Measurements from ENCODE around the gene KLHL29. TPM values are rescaled to one million over a fixed set of nuclear protein-coding genes. Genes with fewer than 3 reads are reported as not detected.

KLHL29 gene
- total RNA-seq, 5 donors from 2014 or later (not counting 1 experiment from before 2014, with no cell fraction given), result 1.8 to 6.6 (median 2.5) TPM

DNA sequence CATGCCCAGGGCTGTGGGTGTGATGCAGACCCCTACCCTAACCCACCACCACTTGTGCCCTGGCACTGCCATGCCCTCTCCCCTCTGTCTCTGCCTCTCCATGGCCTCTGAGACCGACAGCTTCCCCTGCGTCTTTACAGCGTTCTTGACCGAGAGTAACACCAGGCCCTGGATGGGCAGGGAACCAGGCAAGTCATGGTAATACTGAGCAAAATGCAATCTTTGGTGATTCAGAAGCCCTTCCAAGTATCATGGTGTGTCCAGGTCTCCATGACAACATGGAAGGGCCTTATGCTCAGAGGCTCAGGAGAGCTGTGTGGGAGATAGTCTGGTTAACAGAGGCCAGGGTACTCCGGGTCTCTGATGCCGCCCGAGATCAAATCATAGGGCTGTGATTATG, 176.1 kb downstream of the KLHL29 start:
- ChIA-PET CTCF (no interaction called here), POLR2A (no interaction called here)
- Histone ChIP-seq H3K4me3 (ENCODE audit: control insufficient read depth in 1 of 2, extremely low read depth in 1 of 2, low read length in 1 of 2) (no peak overlapping the region), H3K27ac (ENCODE audit: low read length) (no peak overlapping the region), H3K9me3 (no peaks in the 10 kb centered on the region), H3K27me3 (replicated peaks in 1 of 2; ENCODE audit: control insufficient read depth in 2 of 2, extremely low read depth in 1 of 2, insufficient read depth in 2 of 2, low read length in 1 of 2) (no peaks in the 10 kb centered on the region), H3K4me1 (ENCODE audit: control insufficient read depth in 1 of 2, extremely low read depth in 1 of 2, insufficient read depth in 2 of 2, low read length in 2 of 2) (no peaks in the 10 kb centered on the region), H3K36me3 (ENCODE audit: control insufficient read depth in 2 of 2, extremely low read depth in 1 of 2, insufficient read depth in 1 of 2, low read length in 1 of 2) (no peaks in the 10 kb centered on the region)
- Mint-ChIP-seq H3K4me3 (no peak overlapping the region), H3K9me3 (no peaks in the 10 kb centered on the region), H3K36me3 (no peaks in the 10 kb centered on the region), H3K27ac (no peak overlapping the region), H3K4me1 (no peaks in the 10 kb centered on the region), H3K27me3 (no peaks in the 10 kb centered on the region)
- 98% methylated on average over 7 of the region's 7 CpGs for WGBS (ENCODE audit: insufficient coverage)
- ATAC-seq (replicated peaks in 1 of 4) (no peak), DNase-seq (no peak)

DNA sequence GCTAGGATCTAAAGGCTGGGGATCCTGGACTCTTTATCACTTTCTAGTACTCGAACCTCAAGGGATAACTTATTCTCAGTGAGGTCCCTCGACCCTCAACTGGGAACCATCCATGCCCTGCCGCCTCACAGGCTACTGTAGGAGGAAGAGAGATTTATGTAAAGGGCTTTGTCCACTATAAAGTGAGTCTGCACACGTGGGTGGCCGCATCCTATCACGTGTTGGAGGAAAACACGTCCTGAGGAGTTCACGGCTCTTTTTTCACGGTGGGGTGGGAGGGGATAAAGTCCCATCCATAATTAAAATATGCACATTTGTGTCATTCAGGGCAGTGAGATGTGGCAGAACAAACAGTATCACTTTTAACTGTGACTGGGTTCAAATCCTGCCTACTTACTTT, 176.6 kb downstream of the KLHL29 start:
- no peak overlapping the region for H3K4me3 ChIP-seq (ENCODE audit: control insufficient read depth in 1 of 2, extremely low read depth in 1 of 2, low read length in 1 of 2)
- ChIA-PET POLR2A (no interaction called here), CTCF (no interaction called here)
- no peaks in the 10 kb centered on the region for H3K9me3 Mint-ChIP-seq
- no peak overlapping the region for H3K27ac ChIP-seq (ENCODE audit: low read length)
- no peaks in the 10 kb centered on the region for H3K36me3 Mint-ChIP-seq
- H3K9me3 ChIP-seq, result no peaks in the 10 kb centered on the region
- no peaks in the 10 kb centered on the region for H3K36me3 ChIP-seq (ENCODE audit: control insufficient read depth in 2 of 2, extremely low read depth in 1 of 2, insufficient read depth in 1 of 2, low read length in 1 of 2)
- H3K4me1 Mint-ChIP-seq, result no peaks in the 10 kb centered on the region
- H3K27ac Mint-ChIP-seq, result no peak overlapping the region
- H3K4me1 ChIP-seq (ENCODE audit: control insufficient read depth in 1 of 2, extremely low read depth in 1 of 2, insufficient read depth in 2 of 2, low read length in 2 of 2), result no peaks in the 10 kb centered on the region
- no peak overlapping the region for H3K4me3 Mint-ChIP-seq
- ATAC-seq (replicated peaks in 1 of 4) (no peak), DNase-seq (no peak)
- H3K27me3 Mint-ChIP-seq, result no peaks in the 10 kb centered on the region
- 65% methylated on average over 2 of the region's 9 CpGs for WGBS (ENCODE audit: insufficient coverage)
- H3K27me3 ChIP-seq (replicated peaks in 1 of 2; ENCODE audit: control insufficient read depth in 2 of 2, extremely low read depth in 1 of 2, insufficient read depth in 2 of 2, low read length in 1 of 2), result no peaks in the 10 kb centered on the region

DNA sequence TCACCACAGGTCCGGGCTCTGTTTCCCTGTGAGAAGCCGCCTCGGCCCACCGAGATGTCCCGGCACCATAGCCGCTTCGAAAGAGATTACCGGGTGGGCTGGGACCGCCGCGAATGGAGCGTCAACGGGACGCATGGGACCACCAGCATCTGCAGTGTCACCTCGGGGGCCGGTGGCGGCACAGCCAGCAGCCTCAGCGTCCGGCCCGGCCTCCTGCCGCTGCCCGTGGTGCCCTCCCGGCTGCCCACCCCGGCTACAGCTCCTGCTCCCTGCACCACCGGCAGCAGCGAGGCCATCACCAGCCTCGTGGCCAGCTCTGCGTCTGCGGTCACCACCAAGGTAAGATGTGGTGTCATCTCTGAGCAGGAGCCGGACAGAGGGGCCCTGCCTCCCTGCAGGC, 177.2 kb downstream of the KLHL29 start:
- no peaks in the 10 kb centered on the region for H3K27me3 Mint-ChIP-seq
- CTCF ChIA-PET, result no interaction called here
- Histone ChIP-seq H3K27ac (ENCODE audit: low read length) (no peak overlapping the region), H3K36me3 (ENCODE audit: control insufficient read depth in 2 of 2, extremely low read depth in 1 of 2, insufficient read depth in 1 of 2, low read length in 1 of 2) (no peaks in the 10 kb centered on the region), H3K4me3 (ENCODE audit: control insufficient read depth in 1 of 2, extremely low read depth in 1 of 2, low read length in 1 of 2) (no peak overlapping the region), H3K27me3 (replicated peaks in 1 of 2; ENCODE audit: control insufficient read depth in 2 of 2, extremely low read depth in 1 of 2, insufficient read depth in 2 of 2, low read length in 1 of 2) (no peaks in the 10 kb centered on the region), H3K4me1 (ENCODE audit: control insufficient read depth in 1 of 2, extremely low read depth in 1 of 2, insufficient read depth in 2 of 2, low read length in 2 of 2) (no peaks in the 10 kb centered on the region), H3K9me3 (no peaks in the 10 kb centered on the region)
- no peak overlapping the region for H3K4me3 Mint-ChIP-seq
- H3K36me3 Mint-ChIP-seq, result no peaks in the 10 kb centered on the region
- no peak for ATAC-seq (replicated peaks in 1 of 4)
- H3K27ac Mint-ChIP-seq, result no peak overlapping the region
- no peaks in the 10 kb centered on the region for H3K9me3 Mint-ChIP-seq
- no peak for DNase-seq
- no peaks in the 10 kb centered on the region for H3K4me1 Mint-ChIP-seq
- 95% methylated on average over 27 of the region's 30 CpGs for WGBS (ENCODE audit: insufficient coverage)
- POLR2A ChIA-PET, result no interaction called here

DNA sequence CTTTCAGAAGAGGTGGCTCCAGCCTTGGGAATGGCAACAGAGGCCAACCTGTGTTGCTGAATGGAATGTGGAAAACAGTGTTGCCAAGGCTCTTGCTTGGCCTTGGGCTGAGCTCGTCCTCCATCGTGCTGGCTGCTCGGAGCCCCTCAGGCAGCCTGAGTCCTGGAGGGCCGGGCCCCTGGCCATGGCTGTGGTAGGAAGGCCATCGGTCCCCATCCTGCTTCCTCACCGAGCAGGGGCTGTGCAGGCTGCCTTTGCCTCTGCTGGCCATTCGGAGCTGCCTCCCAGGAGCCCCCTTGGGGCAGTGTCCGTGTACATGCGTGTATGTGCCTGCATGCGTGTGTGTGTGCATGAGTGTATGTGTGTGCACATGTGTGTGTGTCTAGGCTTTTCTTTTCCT, 178.2 kb downstream of the KLHL29 start:
- no peak for ATAC-seq (replicated peaks in 1 of 4)
- CTCF ChIA-PET, result no interaction called here
- Histone ChIP-seq H3K27me3 (replicated peaks in 1 of 2; ENCODE audit: control insufficient read depth in 2 of 2, extremely low read depth in 1 of 2, insufficient read depth in 2 of 2, low read length in 1 of 2) (no peaks in the 10 kb centered on the region), H3K4me1 (ENCODE audit: control insufficient read depth in 1 of 2, extremely low read depth in 1 of 2, insufficient read depth in 2 of 2, low read length in 2 of 2) (no peaks in the 10 kb centered on the region), H3K27ac (ENCODE audit: low read length) (no peak overlapping the region), H3K4me3 (ENCODE audit: control insufficient read depth in 1 of 2, extremely low read depth in 1 of 2, low read length in 1 of 2) (no peak overlapping the region), H3K36me3 (ENCODE audit: control insufficient read depth in 2 of 2, extremely low read depth in 1 of 2, insufficient read depth in 1 of 2, low read length in 1 of 2) (no peaks in the 10 kb centered on the region), H3K9me3 (no peaks in the 10 kb centered on the region)
- POLR2A ChIA-PET, result no interaction called here
- H3K9me3 Mint-ChIP-seq, result no peaks in the 10 kb centered on the region
- no peaks in the 10 kb centered on the region for H3K36me3 Mint-ChIP-seq
- DNase-seq, result no peak
- no peaks in the 10 kb centered on the region for H3K4me1 Mint-ChIP-seq
- no peak overlapping the region for H3K27ac Mint-ChIP-seq
- H3K4me3 Mint-ChIP-seq, result no peak overlapping the region
- WGBS (ENCODE audit: insufficient coverage), result 65% methylated on average over 9 of the region's 10 CpGs
- H3K27me3 Mint-ChIP-seq, result no peaks in the 10 kb centered on the region

DNA sequence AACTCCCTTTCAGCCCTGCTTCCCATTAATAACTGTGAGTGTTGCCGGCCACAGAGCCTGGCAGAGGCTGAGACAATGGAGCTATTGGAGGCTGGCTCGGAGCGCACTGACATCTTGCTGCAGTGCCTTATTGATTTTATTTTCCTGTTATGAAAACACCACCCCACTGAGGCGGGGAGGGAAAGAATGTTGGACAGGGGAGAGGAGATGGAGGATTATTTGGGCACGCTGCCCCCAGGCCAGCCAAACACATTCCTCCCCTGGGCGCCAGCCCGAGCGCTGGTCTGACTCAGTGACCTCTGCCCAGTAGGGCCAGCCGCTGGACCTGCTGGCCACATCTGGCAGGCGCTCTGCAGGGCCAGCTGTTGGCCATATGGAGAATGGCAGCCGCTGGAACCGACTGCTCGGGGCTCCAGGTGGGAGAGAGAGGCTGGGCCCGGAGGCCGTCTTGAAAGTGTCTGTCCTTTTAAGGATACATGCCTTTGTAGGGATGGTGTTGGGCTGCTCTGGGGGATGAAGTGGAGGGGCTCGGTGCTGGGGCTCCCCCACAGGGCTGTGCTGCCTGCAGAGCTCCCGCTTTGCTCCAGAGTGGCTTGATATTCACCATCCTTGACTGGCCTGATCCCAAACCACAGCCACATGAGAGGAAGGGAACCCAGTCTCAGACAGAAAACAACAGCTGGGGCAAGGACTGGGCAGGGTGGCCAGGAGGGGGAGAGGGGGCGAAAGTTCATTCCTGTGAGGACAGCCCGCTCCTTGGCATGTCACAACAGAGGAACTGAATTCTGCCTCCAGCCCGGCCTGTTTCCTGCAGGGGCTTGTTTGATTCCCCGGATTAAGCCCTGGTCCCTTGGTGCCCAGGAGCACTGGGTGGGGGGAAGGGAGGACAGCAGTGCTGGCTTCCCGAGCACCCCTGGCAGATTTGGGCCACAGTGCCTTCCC, 179.0 kb downstream of the KLHL29 start:
- Mint-ChIP-seq H3K36me3 (no peaks in the 10 kb centered on the region), H3K4me1 (no peaks in the 10 kb centered on the region), H3K27me3 (no peaks in the 10 kb centered on the region), H3K27ac (no peak overlapping the region), H3K4me3 (no peak overlapping the region), H3K9me3 (no peaks in the 10 kb centered on the region)
- no peaks in the 10 kb centered on the region for H3K27me3 ChIP-seq (replicated peaks in 1 of 2; ENCODE audit: control insufficient read depth in 2 of 2, extremely low read depth in 1 of 2, insufficient read depth in 2 of 2, low read length in 1 of 2)
- DNase-seq (no peak), ATAC-seq (replicated peaks in 1 of 4) (no peak)
- no peak overlapping the region for H3K27ac ChIP-seq (ENCODE audit: low read length)
- no peaks in the 10 kb centered on the region for H3K36me3 ChIP-seq (ENCODE audit: control insufficient read depth in 2 of 2, extremely low read depth in 1 of 2, insufficient read depth in 1 of 2, low read length in 1 of 2)
- H3K4me3 ChIP-seq (ENCODE audit: control insufficient read depth in 1 of 2, extremely low read depth in 1 of 2, low read length in 1 of 2), result no peak overlapping the region
- 81% methylated on average over 12 of the region's 22 CpGs for WGBS (ENCODE audit: insufficient coverage)
- H3K9me3 ChIP-seq, result no peaks in the 10 kb centered on the region
- no peaks in the 10 kb centered on the region for H3K4me1 ChIP-seq (ENCODE audit: control insufficient read depth in 1 of 2, extremely low read depth in 1 of 2, insufficient read depth in 2 of 2, low read length in 2 of 2)
- CTCF ChIA-PET, result no interaction called here
- POLR2A ChIA-PET, result no interaction called here

DNA sequence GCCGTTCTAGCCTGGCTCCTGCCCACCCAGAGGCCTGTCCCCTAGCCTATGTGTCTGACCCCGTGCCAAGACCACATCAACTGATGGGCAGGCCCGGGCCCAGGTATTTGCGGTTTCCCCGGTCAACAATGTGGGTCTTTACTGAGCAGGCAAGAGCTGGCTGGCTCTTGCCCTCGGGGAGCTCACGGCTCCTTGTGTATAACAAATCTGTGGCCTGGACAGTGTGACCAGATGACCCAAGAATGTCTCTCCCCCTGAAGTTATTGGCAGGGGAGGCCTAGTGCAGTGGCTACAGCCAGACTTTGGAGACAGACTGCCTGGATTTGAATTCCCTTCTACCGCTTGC, 179.6 kb downstream of the KLHL29 start:
- no peaks in the 10 kb centered on the region for H3K36me3 ChIP-seq (ENCODE audit: control insufficient read depth in 2 of 2, extremely low read depth in 1 of 2, insufficient read depth in 1 of 2, low read length in 1 of 2)
- Mint-ChIP-seq H3K4me3 (no peak overlapping the region), H3K9me3 (no peaks in the 10 kb centered on the region), H3K27me3 (no peaks in the 10 kb centered on the region), H3K4me1 (no peaks in the 10 kb centered on the region), H3K27ac (no peak overlapping the region), H3K36me3 (no peaks in the 10 kb centered on the region)
- H3K27me3 ChIP-seq (replicated peaks in 1 of 2; ENCODE audit: control insufficient read depth in 2 of 2, extremely low read depth in 1 of 2, insufficient read depth in 2 of 2, low read length in 1 of 2), result no peaks in the 10 kb centered on the region
- H3K9me3 ChIP-seq, result no peaks in the 10 kb centered on the region
- ChIA-PET CTCF (no interaction called here), POLR2A (no interaction called here)
- no peak for DNase-seq
- no peak overlapping the region for H3K27ac ChIP-seq (ENCODE audit: low read length)
- 86% methylated on average over 7 of the region's 8 CpGs for WGBS (ENCODE audit: insufficient coverage)
- no peak for ATAC-seq (replicated peaks in 1 of 4)
- H3K4me1 ChIP-seq (ENCODE audit: control insufficient read depth in 1 of 2, extremely low read depth in 1 of 2, insufficient read depth in 2 of 2, low read length in 2 of 2), result no peaks in the 10 kb centered on the region
- no peak overlapping the region for H3K4me3 ChIP-seq (ENCODE audit: control insufficient read depth in 1 of 2, extremely low read depth in 1 of 2, low read length in 1 of 2)
